ENCODE results near the gene MTRF1. TPM values are rescaled to one million over a fixed set of nuclear protein-coding genes. Genes with fewer than 3 reads are reported as not detected.
"Not testable (repeated sequence)": the region's sequence is repeated elsewhere in the genome, so short reads cannot be mapped to it uniquely, and the experiment has no call there.

The MTRF1 gene
- total and polyA plus RNA-seq, 10 donors, result 10.6 to 17.8 (median 16.1) TPM

- no peak overlapping the region for H3K27ac ChIP-seq
- H3K27me3 ChIP-seq (replicated peaks in 1 of 7), result no peaks in the 10 kb centered on the region
- 61 to 77% (median 66%) methylated on average over 5 of the region's 5 CpGs for WGBS, 5 donors
- DNase-seq, result no peak
- H3K4me3 ChIP-seq, result no peak overlapping the region
- H3K36me3 ChIP-seq, result no peaks in the 10 kb centered on the region
- no peaks in the 10 kb centered on the region for H3K9me3 ChIP-seq
- TF ChIP-seq POLR2A (IDR thresholded peaks at IDR 0.05) (no peak), CTCF (IDR thresholded peaks at IDR 0.05 in 8 of 11, conservative IDR thresholded peaks at IDR 0.05 in 3 of 11) (no peak), POLR2AphosphoS5 (IDR thresholded peaks at IDR 0.05) (no peak)
- H3K4me1 ChIP-seq, result peaks cover 0 to 7% (median 0%) of the 10 kb centered on the region in 6 donors
- intact Hi-C loops (cut with DNase I; ENCODE audit: low total_unique reads), result no loop called here
Measured at GRCh38 chr13:41282129-41282571, 18.8 kb upstream of the MTRF1 start.

GRCh38 chr13:41279156-41279555 lies 15.8 kb upstream of the MTRF1 start:
- H3K27ac ChIP-seq; H3K4me1 ChIP-seq; H3K27me3 ChIP-seq (replicated peaks in 1 of 7); intact Hi-C loops (cut with DNase I; ENCODE audit: low total_unique reads); H3K36me3 ChIP-seq; H3K4me3 ChIP-seq; H3K9me3 ChIP-seq; DNase-seq: not testable (repeated sequence)
- WGBS, 5 donors, result 63 to 75% (median 69%) methylated on average over 2 of the region's 2 CpGs

- Histone ChIP-seq H3K9me3 (no peaks in the 10 kb centered on the region), H3K36me3 (no peaks in the 10 kb centered on the region), H3K4me3 (no peak overlapping the region), H3K27ac (no peak overlapping the region), H3K4me1 (peaks cover 0 to 5% (median 0%) of the 10 kb centered on the region in 6 donors), H3K27me3 (replicated peaks in 1 of 7) (no peaks in the 10 kb centered on the region)
- no peak for DNase-seq
- intact Hi-C loops (cut with DNase I; ENCODE audit: low total_unique reads), result no loop called here
- TF ChIP-seq POLR2AphosphoS5 (IDR thresholded peaks at IDR 0.05), result no peak
- TF ChIP-seq CTCF (IDR thresholded peaks at IDR 0.05 in 8 of 11, conservative IDR thresholded peaks at IDR 0.05 in 3 of 11), result no peak
- TF ChIP-seq POLR2A (IDR thresholded peaks at IDR 0.05), result no peak
Measured at GRCh38 chr13:41276824-41277223, 13.4 kb upstream of the MTRF1 start.

GRCh38 chr13:41274881-41275280 lies 11.5 kb upstream of the MTRF1 start:
- WGBS, 5 donors, result 93 to 98% (median 97%) methylated on average over 11 of the region's 11 CpGs
- Histone ChIP-seq H3K4me3 (no peak overlapping the region), H3K27ac (no peak overlapping the region), H3K9me3 (peaks cover 0 to 6% (median under 1%) of the 10 kb centered on the region in 8 donors), H3K4me1 (peaks cover 0 to 9% (median 0%) of the 10 kb centered on the region in 6 donors), H3K36me3 (no peaks in the 10 kb centered on the region), H3K27me3 (replicated peaks in 1 of 7) (no peaks in the 10 kb centered on the region)
- TF ChIP-seq POLR2AphosphoS5 (IDR thresholded peaks at IDR 0.05) (no peak), POLR2A (IDR thresholded peaks at IDR 0.05) (no peak), CTCF (IDR thresholded peaks at IDR 0.05 in 8 of 11, conservative IDR thresholded peaks at IDR 0.05 in 3 of 11) (no peak)
- DNase-seq, result no peak
- intact Hi-C loops (cut with DNase I; ENCODE audit: low total_unique reads), result no loop called here

Data from spleen (tissue), 11 donors.